Measurements from ENCODE around the gene NUP210. TPM values are rescaled to one million over a fixed set of nuclear protein-coding genes. Genes with fewer than 3 reads are reported as not detected.
A peak's percentile ranks its signal among the peaks of the same experiment; 100 is the strongest.

NUP210 gene
- total and polyA plus RNA-seq, 2 of the 13 experiments (the other 11 are each of a cell fraction or from before 2014, with no cell fraction given), result 31.6 to 35.2 TPM

- TF ChIP-seq ZNF318 (CRISPR knock-in tag; IDR thresholded peaks at IDR 0.05) (no peak), JARID2 (CRISPR knock-in tag; IDR thresholded peaks at IDR 0.05; ENCODE audit: insufficient replicate concordance) (no peak), DDIT3 (CRISPR knock-in tag; IDR thresholded peaks at IDR 0.05) (no peak), ZNF777 (CRISPR knock-in tag; IDR thresholded peaks at IDR 0.05) (peak; percentile 86), ZNF407 (CRISPR knock-in tag; IDR thresholded peaks at IDR 0.05; ENCODE audit: not compliant biosample characterization) (peak; percentile 14), ZBTB14 (CRISPR knock-in tag; IDR thresholded peaks at IDR 0.05) (0 out of 2 replicates have a peak, but pooled peaks have one; percentile 17)
Measured at GRCh38 chr3:13282986-13283876, 136.9 kb downstream of the NUP210 start (continued).

Data from HepG2 (cell line).